GM18505 (cell line): ENCODE data around the gene NCAPG2.

Experiments
- ATAC-seq: cut with Tn5 transposase; IDR thresholded peaks from one replicate; pipeline ENCODE4 v1.9.1; 2021; ENCODE audit not compliant: unreplicated experiment
- POLR2A ChIP-seq: IDR thresholded peaks from 4 replicates; pipeline ENCODE4 v1.6.1; 2011; ENCODE audit warnings: borderline replicate concordance; ENCODE audit not compliant: insufficient read depth, insufficient read length; ENCODE audit errors: extremely low read depth

Gene NCAPG2

GRCh38 chr7:158584407-158584806 is 120.2 kb downstream of the NCAPG2 start:
- no peak for ATAC-seq
- no peak for TF ChIP-seq POLR2A

- TF ChIP-seq POLR2A = no peak
- no peak for ATAC-seq
Observed at GRCh38 chr7:158583810-158584209, 120.8 kb downstream of the NCAPG2 start.

- no peak for TF ChIP-seq POLR2A
- no peak for ATAC-seq
Observed at GRCh38 chr7:158583143-158583542, 121.5 kb downstream of the NCAPG2 start.

DNA sequence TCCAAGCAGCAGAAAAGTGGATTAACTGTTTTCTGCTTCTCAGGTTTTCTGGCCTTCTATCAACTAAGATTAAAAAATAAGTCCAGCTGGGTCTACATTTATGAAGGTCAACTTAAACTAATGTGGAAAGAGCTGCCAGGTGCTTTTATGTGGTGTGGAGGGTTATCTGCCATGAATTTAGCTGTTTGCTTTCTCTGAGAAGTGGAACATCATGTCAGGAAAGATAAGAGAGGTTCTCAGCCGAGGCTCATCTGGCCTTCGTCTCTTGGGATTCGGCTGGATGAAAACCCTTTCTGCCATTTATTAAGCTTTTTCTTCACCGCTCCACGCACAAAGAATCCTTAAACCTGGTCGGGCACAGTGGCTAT is 122.5 kb downstream of the NCAPG2 start:
- TF ChIP-seq POLR2A = no peak
- ATAC-seq = no peak

GRCh38 chr7:158581440-158582088 is 123.0 kb downstream of the NCAPG2 start:
- ATAC-seq = no peak
- no peak for TF ChIP-seq POLR2A
